H1 (cell line): Measurements from ENCODE around the gene CXCL16. TPM values are rescaled to one million over a fixed set of nuclear protein-coding genes. Genes with fewer than 3 reads are reported as not detected.

Source experiments
- CTCF ChIA-PET: fragments of 300-600 bp; sonication (Branson Sonifier 250); formaldehyde crosslinking; loops from one replicate; lab custom pipeline; 2021; ENCODE audit not compliant: partially characterized antibody; lab: Charles Lee
- POLR2A ChIA-PET: fragments of 300-600 bp; sonication (Branson Sonifier 250); formaldehyde crosslinking; loops from one replicate; lab custom pipeline; 2021; ENCODE audit warnings: inconsistent platforms; ENCODE audit not compliant: partially characterized antibody; lab: Charles Lee
- DNase-seq, 2 experiments: peaks; one replicate each; pipeline versions ENCODE4 v3.0.0 to v3.0.0-alpha.2; 2010 to 2022; ENCODE audit warnings: low spot score in 2 of 2, low read depth in 1 of 2, mixed read lengths in 1 of 2
- FAIRE-seq: peaks from 2 replicates; lab custom pipeline; 2011; peaks lifted over from hg19 to GRCh38; lab: Jason Lieb, UNC
- H2AFZ ChIP-seq: 2 replicates; pipeline ENCODE4 v1.8.1; 2012; ENCODE audit warnings: low read length, inconsistent platforms
- H2AK5ac ChIP-seq: 2 replicates; pipeline ENCODE4 v1.6.1; 2013; ENCODE audit warnings: low read depth, low read length
- H2BK120ac ChIP-seq: replicated peaks from 2 replicates; pipeline ENCODE3; 2013; ENCODE audit warnings: low read depth, low read length, inconsistent platforms
- H2BK12ac ChIP-seq: 2 replicates; pipeline ENCODE4 v1.6.1; 2013; ENCODE audit warnings: low read depth, low read length
- H2BK15ac ChIP-seq: 2 replicates; pipeline ENCODE4 v1.6.1; 2013; ENCODE audit warnings: low read length
- H2BK20ac ChIP-seq: 2 replicates; pipeline ENCODE4 v1.6.1; 2013; ENCODE audit warnings: low read length
- H2BK5ac ChIP-seq: 2 replicates; pipeline ENCODE4 v1.6.1; 2013; ENCODE audit warnings: low read depth, low read length
- H3K14ac ChIP-seq: 2 replicates; pipeline ENCODE4 v1.6.1; 2013; ENCODE audit warnings: inconsistent platforms; ENCODE audit not compliant: insufficient read length
- H3K18ac ChIP-seq: 2 replicates; pipeline ENCODE4 v1.6.1; 2013; ENCODE audit warnings: low read length; ENCODE audit errors: extremely low read depth
- H3K23ac ChIP-seq: 2 replicates; pipeline ENCODE4 v1.6.1; 2013; ENCODE audit warnings: inconsistent platforms; ENCODE audit not compliant: insufficient read length
- H3K23me2 ChIP-seq: 2 replicates; pipeline ENCODE4 v1.6.1; 2013; ENCODE audit warnings: low read depth, low read length
- H3K27ac ChIP-seq: 2 replicates; pipeline ENCODE4 v1.6.1; 2011; ENCODE audit warnings: low read depth, low read length, inconsistent platforms
- H3K27me3 ChIP-seq, 4 experiments: replicated peaks in 1 of 4; 1 replicate in 1 of 4; 2 replicates in 3 of 4; pipeline versions ENCODE4 v1.6.1 to v1.8.1; 2011 to 2013; ENCODE audit warnings: low read length in 3 of 4, mild to moderate bottlenecking in 3 of 4, inconsistent platforms in 2 of 4, mixed read lengths in 2 of 4, moderate library complexity in 1 of 4; ENCODE audit not compliant: control insufficient read depth in 3 of 4, insufficient read depth in 3 of 4; ENCODE audit errors: extremely low read depth in 1 of 4
- H3K36me3 ChIP-seq, 4 experiments: 2 replicates each; pipeline versions ENCODE4 v1.6.1 to v1.8.1; 2011 to 2013; ENCODE audit warnings: mild to moderate bottlenecking in 4 of 4, low read length in 3 of 4, moderate library complexity in 2 of 4, control low read depth in 1 of 4, inconsistent platforms in 1 of 4; ENCODE audit not compliant: insufficient read depth in 4 of 4, control insufficient read depth in 2 of 4
- H3K4ac ChIP-seq: replicated peaks from 2 replicates; pipeline ENCODE3; 2013; ENCODE audit warnings: low read length, low read depth, mixed read lengths, inconsistent platforms; ENCODE audit not compliant: insufficient read length
- H3K4me1 ChIP-seq, 4 experiments: replicated peaks in 1 of 4; 1 replicate in 1 of 4; 2 replicates in 3 of 4; pipeline versions ENCODE4 v1.6.1 to v1.8.1; 2011 to 2013; ENCODE audit warnings: low read length in 3 of 4, inconsistent platforms in 2 of 4, mixed read lengths in 1 of 4; ENCODE audit not compliant: insufficient read depth in 4 of 4, control insufficient read depth in 3 of 4
- H3K4me2 ChIP-seq, 2 experiments: 2 replicates each; pipeline versions ENCODE4 v1.6.1 to v1.8.1; 2011 to 2013; ENCODE audit warnings: low read depth in 2 of 2, low read length in 2 of 2, control low read depth in 1 of 2, inconsistent platforms in 1 of 2, mild to moderate bottlenecking in 1 of 2; ENCODE audit not compliant: insufficient read depth in 1 of 2
- H3K4me3 ChIP-seq, 4 experiments: fragments of 200-600, 300-600 bp in 1 of 4; sonication (generic), shearing (Covaris generic), sonication (Bioruptor Twin) in 1 of 4; 2 replicates each; pipeline versions ENCODE4 v1.5.1 to v1.8.1; 2011 to 2016; ENCODE audit warnings: low read length in 4 of 4, low read depth in 3 of 4, control low read depth in 2 of 4, inconsistent platforms in 2 of 4, mild to moderate bottlenecking in 2 of 4, mixed read lengths in 1 of 4, moderate library complexity in 1 of 4; ENCODE audit not compliant: insufficient read depth in 2 of 4; ENCODE audit errors: extremely low read depth in 1 of 4
- H3K56ac ChIP-seq: replicated peaks from 2 replicates; pipeline ENCODE3; 2013; ENCODE audit warnings: low read depth, mild to moderate bottlenecking, mixed read lengths, low read length, inconsistent platforms; ENCODE audit not compliant: insufficient read length
- H3K79me1 ChIP-seq: 2 replicates; pipeline ENCODE4 v1.6.1; 2013; ENCODE audit warnings: low read depth, low read length, control low read depth
- H3K79me2 ChIP-seq, 2 experiments: 2 replicates each; pipeline versions ENCODE4 v1.6.1 to v1.8.1; 2012 to 2013; ENCODE audit warnings: low read length in 2 of 2, mild to moderate bottlenecking in 2 of 2, inconsistent platforms in 1 of 2; ENCODE audit not compliant: insufficient read depth in 2 of 2, control insufficient read depth in 1 of 2
- H3K9ac ChIP-seq, 4 experiments: replicated peaks in 1 of 4; 1 replicate in 1 of 4; 2 replicates in 3 of 4; pipeline versions ENCODE4 v1.6.1 to v1.8.1; 2011 to 2013; ENCODE audit warnings: low read depth in 3 of 4, low read length in 3 of 4, control low read depth in 2 of 4, mild to moderate bottlenecking in 2 of 4, moderate library complexity in 2 of 4, inconsistent platforms in 1 of 4; ENCODE audit errors: extremely low read depth in 1 of 4
- H3K9me3 ChIP-seq, 2 experiments: 2 replicates each; pipeline versions ENCODE4 v1.6.1 to v1.8.1; 2012 to 2013; ENCODE audit warnings: mild to moderate bottlenecking in 2 of 2, moderate library complexity in 2 of 2, control low read depth in 1 of 2, inconsistent platforms in 1 of 2, low read depth in 1 of 2, low read length in 1 of 2, mixed read lengths in 1 of 2; ENCODE audit not compliant: insufficient read depth in 2 of 2
- H4K20me1 ChIP-seq, 2 experiments: replicated peaks in 1 of 2; 2 replicates each; pipeline versions ENCODE3 to v1.8.1; 2011 to 2013; ENCODE audit warnings: inconsistent platforms in 2 of 2, low read length in 2 of 2, mild to moderate bottlenecking in 1 of 2; ENCODE audit not compliant: insufficient read depth in 2 of 2, control insufficient read depth in 1 of 2
- H4K5ac ChIP-seq: 2 replicates; pipeline ENCODE4 v1.6.1; 2013; ENCODE audit warnings: low read length, low read depth, mixed read lengths, inconsistent platforms; ENCODE audit not compliant: insufficient read length
- H4K8ac ChIP-seq: 2 replicates; pipeline ENCODE4 v1.8.0; 2013; ENCODE audit warnings: mild to moderate bottlenecking, moderate library complexity, low read length, inconsistent platforms; ENCODE audit not compliant: insufficient read depth; ENCODE audit errors: extremely low read depth
- H4K91ac ChIP-seq: replicated peaks from 2 replicates; pipeline ENCODE3; 2013; ENCODE audit warnings: low read length, mixed read lengths, inconsistent platforms; ENCODE audit not compliant: insufficient read length
- BRCA1 ChIP-seq: IDR thresholded peaks from 2 replicates; pipeline ENCODE4 v1.6.1; 2012; ENCODE audit warnings: low read depth, low read length, improper control_type of control experiment
- CHD1 ChIP-seq: IDR thresholded peaks from 2 replicates; pipeline ENCODE4 v1.6.1; 2012; ENCODE audit warnings: low read depth, low read length, improper control_type of control experiment
- EZH2 ChIP-seq: fragments of 200-600 bp; sonication (generic); IDR thresholded peaks from 2 replicates; pipeline ENCODE4 v1.7.1; 2012; ENCODE audit warnings: low read depth, mild to moderate bottlenecking, moderate library complexity, low read length, inconsistent platforms; ENCODE audit not compliant: severe bottlenecking
- GTF2F1 ChIP-seq: IDR thresholded peaks from 2 replicates; pipeline ENCODE4 v1.6.1; 2012; ENCODE audit warnings: low read depth, low read length, improper control_type of control experiment, borderline replicate concordance
- KDM1A ChIP-seq: fragments of 200-600, 300-600 bp; sonication (generic); IDR thresholded peaks from 2 replicates; pipeline ENCODE4 v1.7.1; 2016; ENCODE audit warnings: mild to moderate bottlenecking, low read length, borderline replicate concordance
- NANOG ChIP-seq: IDR thresholded peaks from 2 replicates; pipeline ENCODE4 v1.6.1; 2011; ENCODE audit warnings: low read length, low read depth, mild to moderate bottlenecking, inconsistent platforms; ENCODE audit not compliant: insufficient read depth, poor library complexity, severe bottlenecking
- RAD21 ChIP-seq, 2 experiments: IDR thresholded peaks in 1 of 2; conservative IDR thresholded peaks in 1 of 2; 2 replicates each; pipeline ENCODE4 v1.6.1; 2011; ENCODE audit warnings: low read depth in 2 of 2, low read length in 2 of 2, improper control_type of control experiment in 1 of 2, inconsistent platforms in 1 of 2, mild to moderate bottlenecking in 1 of 2, moderate library complexity in 1 of 2
- RNF2 ChIP-seq: fragments of 200-900, 300-1000 bp; sonication (generic); IDR thresholded peaks from 2 replicates; pipeline ENCODE4 v1.7.1; 2016; ENCODE audit warnings: borderline replicate concordance, low read depth, mild to moderate bottlenecking, antibody characterized with exemption, low read length; ENCODE audit not compliant: poor library complexity, severe bottlenecking; ENCODE audit errors: missing control alignments
- TAF1 ChIP-seq: IDR thresholded peaks from 2 replicates; pipeline ENCODE4 v1.6.1; 2011; ENCODE audit warnings: mild to moderate bottlenecking, low read depth, low read length
- WGBS, 2 experiments: shearing (Covaris generic) in 1 of 2; methylation state at CpG; one replicate each; pipeline versions ENCODE4 v1.1.6 to v1.1.7; 2013 to 2015; ENCODE audit warnings: low lambda C conversion rate in 2 of 2, mixed read lengths in 2 of 2, inconsistent platforms in 1 of 2, low coverage in 1 of 2, missing lambda C conversion rate in 1 of 2; ENCODE audit not compliant: insufficient replicate concordance in 2 of 2, insufficient coverage in 1 of 2, insufficient read length in 1 of 2; ENCODE audit errors: extremely low coverage in 1 of 2, missing lambda C conversion rate in 1 of 2; 5-methylcytosine and 5-hydroxymethylcytosine counted together
- polyA plus RNA-seq, 7 experiments: library from polyadenylated mRNA; depleted of rRNA in 3 of 7; stranded (reverse) in 5 of 7; unstranded in 2 of 7; fragments of >200 nt in 5 of 7; fragments of 200-250 nt in 2 of 7; gene quantifications; 1 replicate in 5 of 7; 2 replicates in 1 of 7; 4 replicates in 1 of 7; pipeline versions ENCODE4 v1.2.1 to v1.2.3, GENCODE V29; 2011 to 2013; ENCODE audit warnings: missing spikeins in 2 of 7, mixed read lengths in 2 of 7
- total RNA-seq: library from RNA; stranded (reverse); fragmentation: NEBNext Ultra II Directional; extraction: Animal tissue kit (Norgen Biotek cat#: 25700); gene quantifications from 2 replicates; pipeline ENCODE4 v1.2.1, GENCODE V29; 2021
- TF ChIP-seq, protein P1 (sequence below): IDR thresholded peaks from 2 replicates; pipeline ENCODE4 v1.6.1; 2012; ENCODE audit warnings: inconsistent platforms

The CXCL16 gene
- total and polyA plus RNA-seq, 2 of the 8 experiments (the other 6 are each of a cell fraction or from before 2014, with no cell fraction given): 3.5 to 4.8 TPM

DNA sequence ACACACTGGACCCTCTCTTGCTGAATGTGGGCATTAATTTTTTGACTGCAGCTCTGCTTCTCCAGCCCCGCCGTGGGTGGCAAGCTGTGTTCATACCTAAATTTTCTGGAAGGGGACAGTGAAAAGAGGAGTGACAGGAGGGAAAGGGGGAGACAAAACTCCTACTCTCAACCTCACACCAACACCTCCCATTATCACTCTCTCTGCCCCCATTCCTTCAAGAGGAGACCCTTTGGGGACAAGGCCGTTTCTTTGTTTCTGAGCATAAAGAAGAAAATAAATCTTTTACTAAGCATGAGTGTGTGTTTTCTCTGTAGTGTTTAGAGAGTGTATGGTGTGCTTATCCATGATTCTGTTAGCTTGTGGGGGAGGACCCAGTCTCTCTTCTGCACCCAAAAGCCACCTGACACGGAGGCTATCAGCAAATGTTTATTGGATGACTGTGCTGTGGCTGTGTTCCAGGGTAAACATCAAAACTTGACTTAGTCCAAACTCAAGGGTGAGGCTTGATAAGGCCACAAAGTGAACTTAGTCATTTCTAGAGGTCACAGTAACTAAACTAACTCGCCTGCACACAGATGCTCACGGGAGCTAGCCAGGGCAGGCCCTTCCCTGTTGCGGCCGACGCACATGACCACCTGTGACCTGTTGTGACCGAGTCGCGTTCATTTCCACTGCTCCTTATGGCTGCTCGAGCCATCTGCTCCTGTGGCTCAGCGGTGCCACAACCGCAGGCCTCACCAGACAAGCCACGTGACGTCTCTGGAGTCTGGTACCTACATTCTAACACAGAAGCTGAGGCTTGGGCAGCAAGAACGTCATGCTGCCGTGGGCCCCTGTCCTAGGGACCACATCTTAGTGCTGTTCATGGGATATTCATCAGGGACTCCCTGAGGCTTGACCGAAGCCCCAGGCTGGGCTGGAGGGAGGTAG lies 18.3 kb downstream of the CXCL16 start:
- H3K36me3 ChIP-seq: peaks cover 0 to 35% (median 18%) of the 10 kb centered on the region in 4 experiments; a peak in 7 of 8 replicates
- 88% methylated on average over 20 of the region's 20 CpGs; no CpG with 5 or more reads in 1 of the 2 experiments for WGBS, 2 experiments
- no peak overlapping the region for H2BK20ac ChIP-seq
- no peak overlapping the region for H2AK5ac ChIP-seq
- H3K23me2 ChIP-seq: no peaks in the 10 kb centered on the region
- no peak overlapping the region for H3K4ac ChIP-seq
- DNase-seq (no peak), FAIRE-seq (no peak)
- H2BK5ac ChIP-seq: no peak overlapping the region
- no peak overlapping the region for H4K5ac ChIP-seq
- H3K4me2 ChIP-seq: no peak overlapping the region
- no peak overlapping the region for H3K23ac ChIP-seq
- H2BK120ac ChIP-seq: no peak overlapping the region
- ChIA-PET POLR2A (interaction anchor here (0.9 to 2.1 kb wide), 4 partner anchors 9 to 13 kb away, joined by 4 to 7 read pairs (median 4); partner anchors contain the start of gene ARRB2), CTCF (interaction anchor here (1.0 to 1.4 kb wide), 2 partner anchors 9 to 50 kb away, joined by 3 to 4 read pairs; no protein-coding TSS in a partner anchor)
- H3K79me1 ChIP-seq: no peaks in the 10 kb centered on the region
- no peak overlapping the region for H3K56ac ChIP-seq
- H3K27me3 ChIP-seq: no peaks in the 10 kb centered on the region
- no peak overlapping the region for H3K4me3 ChIP-seq
- H2BK15ac ChIP-seq: no peak overlapping the region
- no peaks in the 10 kb centered on the region for H3K79me2 ChIP-seq
- no peak overlapping the region for H2AFZ ChIP-seq
- H4K20me1 ChIP-seq: no peaks in the 10 kb centered on the region
- no peak overlapping the region for H4K91ac ChIP-seq
- no peak overlapping the region for H3K18ac ChIP-seq
- H3K4me1 ChIP-seq: no peaks in the 10 kb centered on the region
- no peak overlapping the region for H3K14ac ChIP-seq
- H3K9me3 ChIP-seq: no peaks in the 10 kb centered on the region
- H2BK12ac ChIP-seq: no peak overlapping the region
- no peak overlapping the region for H3K27ac ChIP-seq
- H3K9ac ChIP-seq: no peak overlapping the region
- no peak overlapping the region for H4K8ac ChIP-seq
- TF ChIP-seq, protein P1, sequence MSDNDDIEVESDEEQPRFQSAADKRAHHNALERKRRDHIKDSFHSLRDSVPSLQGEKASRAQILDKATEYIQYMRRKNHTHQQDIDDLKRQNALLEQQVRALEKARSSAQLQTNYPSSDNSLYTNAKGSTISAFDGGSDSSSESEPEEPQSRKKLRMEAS: no peak
- TF ChIP-seq GTF2F1 (no peak), RAD21 (IDR thresholded peaks at IDR 0.05 in 1 of 2, conservative IDR thresholded peaks at IDR 0.05 in 1 of 2; ENCODE audit: low read depth in 2 of 2, low read length in 2 of 2) (no peak), KDM1A (no peak), EZH2 (no peak), BRCA1 (no peak), NANOG (no peak), CHD1 (no peak), RNF2 (no peak), TAF1 (no peak)
